GM19467 (cell line): ENCODE measurements around the gene TEDC1.

Source experiments
- ATAC-seq: cut with Tn5 transposase; IDR thresholded peaks from one replicate; pipeline ENCODE4 v1.9.1; 2021; ENCODE audit warnings: mild to moderate bottlenecking, moderate library complexity; ENCODE audit not compliant: unreplicated experiment

Gene TEDC1, protein sequence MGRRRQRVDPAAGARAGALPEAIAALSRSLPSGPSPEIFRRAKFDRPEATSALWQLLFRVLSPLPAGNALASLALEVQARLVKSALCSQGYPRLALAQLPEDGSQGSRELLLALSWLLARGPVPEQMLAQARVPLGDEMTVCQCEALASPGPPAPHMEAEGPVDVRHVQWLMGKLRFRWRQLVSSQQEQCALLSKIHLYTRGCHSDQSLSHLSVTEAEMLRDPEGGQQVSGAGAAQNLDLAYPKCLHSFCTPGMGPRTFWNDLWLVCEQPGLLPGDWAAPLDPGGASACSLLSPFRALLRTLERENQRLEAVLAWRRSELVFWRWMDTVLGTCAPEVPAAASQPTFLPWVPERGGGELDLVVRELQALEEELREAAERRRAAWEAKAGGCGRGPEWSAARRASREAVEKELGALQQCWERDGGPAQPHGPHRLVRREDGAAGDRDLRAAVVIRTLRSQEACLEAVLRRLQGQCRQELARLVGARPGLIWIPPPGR

DNA sequence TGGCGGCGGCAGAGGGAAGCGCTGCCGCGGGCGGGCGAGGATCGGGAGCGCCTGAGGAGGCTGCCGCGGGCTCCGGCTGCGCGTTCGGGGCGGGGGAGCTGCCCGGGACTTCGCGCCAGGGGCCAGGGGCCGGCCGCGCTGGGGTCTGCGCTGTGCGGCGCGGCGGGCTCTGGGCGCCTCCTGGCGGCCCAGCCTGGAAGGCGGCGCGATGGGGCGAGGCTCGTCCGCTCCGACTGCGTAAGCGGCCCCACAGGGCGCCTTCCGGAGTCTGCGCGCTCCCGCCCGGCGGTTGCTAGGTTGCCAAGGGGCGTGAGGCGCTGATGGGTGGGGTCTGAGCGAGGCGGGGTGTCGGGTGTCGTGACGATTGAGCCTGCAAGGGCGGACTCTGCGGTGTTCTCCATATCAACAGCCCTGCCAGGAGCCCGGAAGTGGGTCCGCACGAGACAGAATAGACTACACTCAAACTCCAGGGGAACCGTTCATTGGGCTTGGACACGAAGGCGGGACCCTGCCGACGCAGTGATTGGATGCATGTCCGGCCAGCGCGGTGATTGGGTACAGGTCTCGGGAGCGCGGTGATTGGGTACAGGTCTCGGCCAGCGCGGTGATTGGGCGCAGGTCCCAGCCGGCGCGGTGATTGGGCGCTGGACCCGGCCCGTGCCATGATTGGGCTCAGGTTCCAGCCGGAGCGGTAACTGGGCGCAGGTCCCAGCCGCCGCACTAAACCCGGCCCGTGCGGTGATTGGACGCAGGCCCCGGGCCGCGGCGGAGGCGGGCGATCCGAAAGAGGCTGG lies at the start of gene TEDC1:
Gene TEDC1 (plus strand): TSS at position 675 of the 794 bp plus-strand sequence. CDS start 130 bp downstream, outside the sequence.
- peak; percentile 62 for ATAC-seq

DNA sequence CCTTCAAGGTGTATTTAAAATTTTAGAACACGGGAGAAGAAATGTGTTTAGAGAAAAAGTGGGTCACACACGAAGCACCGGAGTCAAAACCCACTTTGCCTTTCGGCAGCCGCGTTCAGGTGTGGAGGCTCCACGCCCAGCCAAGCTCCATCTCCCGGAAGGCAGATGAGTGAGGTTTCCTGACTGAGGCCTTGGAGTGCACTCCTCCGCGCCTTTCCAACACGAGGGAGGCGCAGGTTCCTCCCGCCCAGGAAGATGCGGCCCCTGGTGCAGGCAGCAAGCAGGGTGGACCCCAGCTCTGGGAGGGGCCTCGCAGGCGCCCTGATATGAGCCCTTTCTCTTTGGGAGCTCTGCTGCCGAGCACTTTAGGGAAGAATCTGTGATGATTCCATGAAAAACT lies 48.9 kb upstream of the TEDC1 start:
- no peak for ATAC-seq

DNA sequence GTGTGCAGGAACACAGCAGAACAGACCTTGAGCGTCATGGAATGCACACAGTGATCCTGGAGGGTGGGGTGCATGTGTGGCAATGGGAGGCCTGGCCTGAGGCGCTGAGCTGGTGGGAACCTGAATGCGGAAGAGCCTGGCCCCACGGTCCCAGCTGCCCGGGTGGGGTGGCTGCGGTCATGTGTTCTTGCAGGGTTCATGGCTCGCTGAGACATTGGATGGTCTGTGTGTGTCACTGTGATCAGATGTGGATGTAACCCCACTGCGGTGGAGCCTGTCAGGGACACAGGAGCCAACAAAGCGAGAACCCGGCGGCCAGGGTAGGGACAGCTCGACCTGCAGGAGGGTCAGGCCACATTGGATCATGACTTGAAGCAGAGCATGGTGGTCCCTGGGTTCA lies 48.2 kb upstream of the TEDC1 start:
- no peak for ATAC-seq

DNA sequence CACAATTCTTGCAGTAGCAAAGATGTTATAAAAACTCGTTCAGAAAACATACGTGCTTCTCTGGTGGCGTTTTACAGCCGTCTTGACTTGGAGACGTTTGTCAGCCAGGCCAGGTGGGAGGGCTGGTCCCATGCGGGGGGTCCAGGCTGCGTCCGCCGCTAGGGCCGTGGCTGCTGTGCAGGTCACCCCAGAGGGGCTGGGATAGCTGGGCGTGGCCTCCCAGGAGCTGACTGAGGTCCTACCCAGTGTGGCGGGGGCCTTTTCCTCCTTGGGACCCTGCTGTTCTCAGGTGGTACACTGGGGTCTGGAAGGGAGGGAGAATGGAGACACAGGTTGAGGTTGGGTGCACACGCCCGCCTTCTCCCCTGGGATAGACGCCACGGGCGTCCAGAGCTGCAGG lies 46.2 kb upstream of the TEDC1 start:
- no peak for ATAC-seq

DNA sequence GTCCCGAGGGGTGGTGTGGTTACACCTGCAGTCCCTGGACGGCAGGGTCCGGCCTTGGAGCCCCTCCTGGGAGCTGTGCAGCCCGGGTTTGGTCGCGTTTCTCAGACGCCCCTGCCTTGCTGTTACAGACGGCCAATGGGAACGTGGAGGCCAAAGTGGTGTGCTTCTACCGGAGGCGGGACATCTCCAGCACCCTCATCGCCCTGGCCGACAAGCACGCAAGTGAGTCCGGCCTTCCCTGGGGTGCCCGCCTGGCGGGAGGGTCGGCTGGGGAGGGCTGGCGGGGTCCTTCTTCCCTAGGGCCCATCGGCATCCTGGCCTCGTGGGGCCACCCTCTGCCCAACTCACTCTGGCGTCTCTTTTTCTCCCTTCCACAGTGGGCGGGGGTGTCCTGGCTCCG lies 45.8 kb upstream of the TEDC1 start:
- no peak for ATAC-seq

- ATAC-seq = no peak
Observed at GRCh38 chr14:105445901-105446845, 44.9 kb upstream of the TEDC1 start.

DNA sequence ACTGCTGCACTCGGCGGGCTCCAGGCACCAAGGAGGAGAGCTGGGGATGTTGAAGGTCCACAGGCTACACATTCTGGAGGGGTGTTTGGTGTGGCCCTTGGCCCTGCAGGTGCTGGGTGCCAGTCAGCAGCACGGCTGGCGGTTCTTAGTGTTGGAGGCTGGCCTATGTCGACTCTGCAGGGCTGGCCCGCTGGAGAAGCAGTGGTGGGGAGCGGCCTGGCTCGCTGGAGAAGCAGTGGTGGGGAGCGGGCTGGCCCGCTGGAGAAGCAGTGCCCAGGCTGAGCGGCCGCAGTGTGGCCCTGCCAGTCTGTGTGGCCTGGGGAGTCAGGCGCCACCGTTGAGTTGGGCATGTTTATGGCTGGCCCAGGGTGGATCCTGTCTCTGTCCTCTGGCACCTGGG lies 44.1 kb upstream of the TEDC1 start:
- no peak for ATAC-seq

DNA sequence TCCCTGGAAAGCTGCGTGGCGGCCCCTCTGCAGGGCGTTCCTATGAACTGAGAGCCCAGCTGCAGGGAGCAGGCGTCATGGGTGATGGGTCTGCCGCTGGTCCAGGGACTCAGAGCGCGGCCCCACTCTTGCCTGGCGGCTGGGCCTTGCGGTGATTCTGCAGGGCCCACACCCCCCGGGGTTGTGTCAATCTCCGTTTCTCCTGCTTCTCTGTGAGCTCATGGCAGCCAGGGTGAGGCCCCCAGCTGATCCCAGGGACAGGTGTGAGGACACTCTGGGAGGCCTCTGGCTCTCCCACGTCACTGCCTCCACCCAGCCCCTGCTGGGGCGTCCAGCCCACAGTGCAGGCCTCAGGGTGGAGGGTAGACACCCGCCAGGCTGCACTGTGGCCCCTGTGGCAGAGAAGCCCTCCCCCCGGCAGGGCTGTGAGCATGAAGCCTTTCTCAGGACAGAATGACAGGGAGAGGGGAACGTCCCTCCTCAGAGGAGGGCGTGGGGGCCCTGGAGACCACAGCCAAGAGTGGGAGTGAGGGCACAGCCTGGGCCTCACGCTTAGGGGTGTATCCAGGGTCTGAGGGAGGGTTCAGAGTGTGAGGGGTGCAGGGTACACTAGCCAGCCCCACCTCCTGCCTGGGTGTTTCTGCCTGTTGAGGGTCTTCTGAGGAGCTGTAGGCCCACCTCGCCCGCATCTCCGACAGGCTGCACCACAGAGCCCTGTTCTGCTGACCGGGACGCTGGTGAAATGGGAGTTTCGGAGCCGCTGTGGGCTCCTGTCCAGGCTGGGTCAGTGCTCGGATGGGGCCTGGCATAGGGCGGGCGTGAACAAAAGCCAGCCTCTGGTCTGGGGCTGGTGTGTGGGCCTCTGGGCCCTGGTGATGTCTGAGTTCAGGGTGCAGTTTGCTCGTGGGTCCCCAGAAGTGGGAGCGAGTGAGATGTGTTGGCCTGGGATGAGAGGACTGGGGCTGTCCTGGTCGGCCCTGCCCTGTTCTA lies 43.1 kb upstream of the TEDC1 start:
- ATAC-seq = no peak

DNA sequence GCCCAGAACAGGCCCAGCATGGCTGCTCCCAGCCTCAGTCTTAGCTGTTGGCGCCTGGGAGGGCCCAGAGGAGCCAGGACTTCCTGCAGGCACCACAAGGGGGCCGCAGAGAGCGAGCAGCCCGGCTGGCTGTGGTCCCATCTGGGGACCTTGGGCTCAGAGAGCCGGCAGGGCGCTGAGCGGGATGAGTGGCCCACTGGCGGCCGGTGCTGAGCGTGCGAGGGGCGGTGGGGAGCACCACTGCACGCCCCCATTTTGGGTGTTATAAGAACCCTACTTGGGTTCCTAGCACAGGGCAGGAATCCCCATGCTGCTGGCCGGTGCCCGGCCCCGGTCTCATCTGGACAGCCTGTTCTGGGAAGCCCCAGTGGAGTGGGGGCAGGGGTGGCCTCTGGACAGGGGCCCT lies 42.3 kb upstream of the TEDC1 start:
- no peak for ATAC-seq

- ATAC-seq = no peak
Observed at GRCh38 chr14:105449276-105450122, 41.5 kb upstream of the TEDC1 start.

- ATAC-seq = no peak
Observed at GRCh38 chr14:105450123-105450505, 40.9 kb upstream of the TEDC1 start.

GRCh38 chr14:105450864-105451720 lies 40.0 kb upstream of the TEDC1 start:
- no peak for ATAC-seq

- ATAC-seq = no peak
Observed at GRCh38 chr14:105452963-105453362, 38.1 kb upstream of the TEDC1 start.

DNA sequence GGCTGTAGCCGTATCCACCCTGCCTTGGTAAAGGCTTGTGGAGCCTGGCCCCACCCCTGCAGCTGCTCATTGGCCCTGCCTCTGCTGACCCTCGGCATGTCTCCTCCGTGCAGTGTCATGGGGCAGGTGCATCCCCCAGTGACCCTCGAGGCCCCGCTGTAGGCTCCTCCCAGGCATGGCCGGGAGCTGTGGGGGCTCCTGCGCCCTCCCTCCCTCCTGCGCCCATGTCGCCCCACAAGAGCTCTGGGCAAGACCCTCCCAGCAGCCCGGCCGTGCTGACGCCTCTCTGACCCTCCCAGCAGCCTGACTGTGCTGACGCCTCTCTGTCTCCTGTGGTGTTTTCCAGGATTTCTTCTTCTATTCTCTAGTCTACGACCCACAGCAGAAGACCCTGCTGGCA lies 37.2 kb upstream of the TEDC1 start:
- no peak for ATAC-seq

DNA sequence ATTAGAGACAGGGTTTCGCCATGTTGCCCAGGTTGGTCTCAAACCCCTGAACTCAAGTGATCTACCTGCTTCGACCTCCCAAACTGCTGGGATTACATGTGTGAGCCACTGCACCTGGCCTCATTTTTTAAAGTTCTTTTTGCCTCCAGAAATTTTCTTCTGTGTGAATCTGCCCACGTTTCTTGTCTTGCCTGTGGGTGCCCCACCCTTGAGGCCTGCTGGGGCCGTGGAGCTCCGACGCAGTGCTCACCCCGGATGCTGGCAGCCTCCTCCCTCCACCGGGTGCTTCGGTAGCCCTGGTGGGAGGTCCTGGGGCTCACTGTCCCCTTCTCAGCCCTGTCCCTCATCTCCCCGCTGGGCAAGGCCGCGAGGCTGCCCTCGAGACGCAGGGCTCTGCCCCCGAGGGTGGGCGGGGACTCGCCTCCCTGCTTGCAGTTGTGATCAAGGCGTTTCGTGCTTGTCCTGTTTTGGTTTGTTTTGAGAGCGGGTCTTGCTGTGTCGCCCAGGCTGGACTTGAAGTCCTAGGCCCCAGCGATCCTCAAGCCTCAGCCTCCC lies 35.9 kb upstream of the TEDC1 start:
- ATAC-seq = no peak

DNA sequence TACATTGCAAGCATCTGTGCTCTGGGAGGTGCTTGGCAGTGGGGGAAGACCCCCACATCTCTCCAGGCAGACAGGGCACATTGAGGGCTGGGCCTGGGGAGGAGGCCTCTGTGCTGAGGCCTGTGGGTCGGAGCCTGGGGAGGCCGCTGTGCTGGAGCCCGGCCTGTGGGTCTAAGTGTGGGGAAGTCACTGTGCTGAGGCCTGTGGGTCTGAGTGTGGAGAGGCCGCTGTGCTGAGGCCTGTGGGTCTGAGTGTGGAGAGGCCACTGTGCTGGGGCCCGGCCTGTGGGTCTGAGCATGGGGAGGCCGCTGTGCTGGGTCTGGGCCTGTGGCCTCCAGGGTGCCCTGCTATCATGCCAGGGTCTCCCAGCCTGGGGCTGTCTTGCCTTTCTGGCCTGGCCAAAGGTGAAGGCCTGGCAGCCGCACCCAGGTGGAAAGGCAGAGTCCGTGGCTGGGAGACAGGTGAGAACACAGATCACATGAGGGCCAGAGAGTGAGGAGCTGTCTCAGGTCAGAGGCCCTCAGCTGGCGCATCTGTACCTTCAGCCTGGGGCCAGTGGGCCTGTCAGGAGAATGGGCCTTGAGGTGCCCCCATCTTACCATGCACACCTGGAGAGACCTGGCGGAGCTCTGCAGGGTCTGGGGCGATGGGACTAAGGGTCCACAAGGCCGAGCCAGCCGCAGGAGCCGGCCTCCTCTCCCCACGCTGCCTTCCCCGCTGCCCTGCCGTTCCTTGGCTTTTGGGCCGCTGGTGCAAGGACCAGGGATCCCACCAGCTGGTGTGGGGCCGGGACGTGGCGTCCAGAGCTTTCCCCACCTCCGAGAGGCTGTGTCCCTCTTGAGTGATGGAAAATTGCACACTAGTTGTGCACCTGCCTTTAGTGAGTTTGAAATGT lies 35.0 kb upstream of the TEDC1 start:
- no peak for ATAC-seq
